Anterior cingulate cortex (tissue), 58 donors: ENCODE measurements around the gene GTF3C1.

Source experiments
- DNase-seq, 58 donors: peaks; one replicate each; lab custom pipeline; 2025; lab: John Stamatoyannopoulos, UW

The GTF3C1 gene, protein sequence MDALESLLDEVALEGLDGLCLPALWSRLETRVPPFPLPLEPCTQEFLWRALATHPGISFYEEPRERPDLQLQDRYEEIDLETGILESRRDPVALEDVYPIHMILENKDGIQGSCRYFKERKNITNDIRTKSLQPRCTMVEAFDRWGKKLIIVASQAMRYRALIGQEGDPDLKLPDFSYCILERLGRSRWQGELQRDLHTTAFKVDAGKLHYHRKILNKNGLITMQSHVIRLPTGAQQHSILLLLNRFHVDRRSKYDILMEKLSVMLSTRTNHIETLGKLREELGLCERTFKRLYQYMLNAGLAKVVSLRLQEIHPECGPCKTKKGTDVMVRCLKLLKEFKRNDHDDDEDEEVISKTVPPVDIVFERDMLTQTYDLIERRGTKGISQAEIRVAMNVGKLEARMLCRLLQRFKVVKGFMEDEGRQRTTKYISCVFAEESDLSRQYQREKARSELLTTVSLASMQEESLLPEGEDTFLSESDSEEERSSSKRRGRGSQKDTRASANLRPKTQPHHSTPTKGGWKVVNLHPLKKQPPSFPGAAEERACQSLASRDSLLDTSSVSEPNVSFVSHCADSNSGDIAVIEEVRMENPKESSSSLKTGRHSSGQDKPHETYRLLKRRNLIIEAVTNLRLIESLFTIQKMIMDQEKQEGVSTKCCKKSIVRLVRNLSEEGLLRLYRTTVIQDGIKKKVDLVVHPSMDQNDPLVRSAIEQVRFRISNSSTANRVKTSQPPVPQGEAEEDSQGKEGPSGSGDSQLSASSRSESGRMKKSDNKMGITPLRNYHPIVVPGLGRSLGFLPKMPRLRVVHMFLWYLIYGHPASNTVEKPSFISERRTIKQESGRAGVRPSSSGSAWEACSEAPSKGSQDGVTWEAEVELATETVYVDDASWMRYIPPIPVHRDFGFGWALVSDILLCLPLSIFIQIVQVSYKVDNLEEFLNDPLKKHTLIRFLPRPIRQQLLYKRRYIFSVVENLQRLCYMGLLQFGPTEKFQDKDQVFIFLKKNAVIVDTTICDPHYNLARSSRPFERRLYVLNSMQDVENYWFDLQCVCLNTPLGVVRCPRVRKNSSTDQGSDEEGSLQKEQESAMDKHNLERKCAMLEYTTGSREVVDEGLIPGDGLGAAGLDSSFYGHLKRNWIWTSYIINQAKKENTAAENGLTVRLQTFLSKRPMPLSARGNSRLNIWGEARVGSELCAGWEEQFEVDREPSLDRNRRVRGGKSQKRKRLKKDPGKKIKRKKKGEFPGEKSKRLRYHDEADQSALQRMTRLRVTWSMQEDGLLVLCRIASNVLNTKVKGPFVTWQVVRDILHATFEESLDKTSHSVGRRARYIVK (N-terminal part only)

DNA sequence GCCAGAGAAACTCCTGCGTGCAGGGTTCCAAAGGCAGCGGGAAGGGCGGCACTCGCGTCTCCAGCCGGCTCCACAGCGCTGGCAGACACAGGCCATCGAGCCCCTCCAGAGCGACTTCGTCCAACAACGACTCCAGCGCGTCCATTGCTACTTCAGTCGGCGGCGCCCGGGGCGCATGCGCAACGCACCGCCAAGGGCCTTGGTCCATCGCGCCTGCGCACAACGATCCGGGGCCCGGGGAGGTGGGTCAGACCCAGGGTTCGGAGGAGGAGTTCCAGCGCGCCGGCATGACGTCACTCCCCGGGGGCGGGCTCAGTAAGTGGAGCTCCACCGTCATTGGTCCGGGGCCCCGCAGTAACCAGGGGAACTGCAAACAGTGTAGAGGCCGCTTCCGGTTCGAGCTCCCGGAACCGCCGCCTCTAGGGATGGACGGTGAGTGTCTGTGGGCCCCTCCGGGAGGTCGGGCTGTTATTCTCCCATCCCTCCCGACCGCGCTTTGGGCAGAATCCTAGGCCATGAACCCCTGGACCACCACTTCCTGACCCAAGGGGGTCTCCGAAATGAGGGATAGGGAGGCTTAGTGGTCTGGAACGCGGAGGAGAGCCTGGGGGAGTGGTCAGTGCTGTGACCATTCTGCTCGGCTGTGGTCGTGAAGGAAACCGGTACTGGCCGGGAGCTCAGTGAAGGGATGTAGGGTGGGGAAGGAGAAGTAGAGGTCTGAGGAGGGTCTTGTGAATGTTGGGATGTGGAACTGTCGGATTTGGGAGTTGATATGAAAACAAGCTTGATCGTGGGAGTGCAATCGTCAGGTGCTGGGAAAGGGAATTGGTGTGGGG is at the start of gene GTF3C1, which contains the start of gene KATNIP:
TSS of gene GTF3C1 (minus strand) at position 168 of the 836 bp plus-strand sequence. CDS start at position 145, 23 bp downstream.
TSS of gene KATNIP (plus strand) at position 399 of the 836 bp plus-strand sequence. CDS start at position 426, 27 bp downstream.
- peak; percentile 96 to 100 (median 99) for DNase-seq

DNA sequence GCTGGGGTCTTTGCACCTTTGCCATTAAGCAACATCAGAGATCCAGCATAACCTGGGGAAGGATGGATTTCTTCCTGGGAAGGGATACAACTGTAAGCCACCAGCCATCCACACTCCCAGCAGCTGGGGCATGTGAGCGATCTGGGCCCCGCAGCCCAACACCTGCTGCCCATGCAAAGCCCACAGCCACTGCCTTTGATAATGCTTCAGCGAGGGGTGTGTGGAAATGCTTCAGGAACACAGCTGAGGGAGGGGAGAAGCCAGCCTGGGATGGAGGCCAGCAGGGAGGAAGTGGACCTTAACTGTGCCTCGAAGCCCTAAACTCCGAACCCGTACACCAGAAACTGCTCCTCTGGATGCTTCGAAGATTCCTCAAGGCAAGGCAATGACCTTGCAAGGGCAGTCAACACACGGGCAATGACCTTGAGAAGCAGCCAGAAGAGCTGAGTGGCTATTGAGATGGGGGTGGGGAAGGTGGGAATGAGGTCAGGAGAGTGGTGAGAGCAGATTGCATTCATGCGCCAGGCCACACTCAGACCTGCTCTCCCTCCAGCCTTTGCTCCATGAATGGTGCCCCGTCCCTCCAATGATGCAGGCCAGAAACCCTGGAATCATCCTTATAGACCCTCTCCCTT is 49.3 kb upstream of the GTF3C1 start:
- no peak for DNase-seq

DNA sequence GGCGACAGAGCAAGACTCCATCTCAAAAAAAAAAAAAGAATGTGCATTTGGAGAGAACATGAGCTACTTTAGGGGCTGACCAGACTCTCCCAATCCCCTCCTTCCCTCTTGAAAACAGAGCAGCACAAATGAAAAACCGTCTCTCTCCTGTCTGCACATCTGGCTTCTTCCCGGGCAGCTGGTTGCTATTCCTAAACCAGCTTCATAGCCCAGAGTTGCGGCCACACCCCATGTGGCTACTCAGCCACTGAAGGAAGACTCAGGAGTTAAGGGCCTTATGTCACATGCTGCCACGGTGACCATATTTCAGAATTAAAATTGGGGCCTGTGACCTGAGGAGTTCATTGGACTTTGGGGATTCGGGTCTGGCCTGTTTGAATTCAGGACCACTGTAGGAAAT is 48.5 kb upstream of the GTF3C1 start:
- DNase-seq, result no peak

DNA sequence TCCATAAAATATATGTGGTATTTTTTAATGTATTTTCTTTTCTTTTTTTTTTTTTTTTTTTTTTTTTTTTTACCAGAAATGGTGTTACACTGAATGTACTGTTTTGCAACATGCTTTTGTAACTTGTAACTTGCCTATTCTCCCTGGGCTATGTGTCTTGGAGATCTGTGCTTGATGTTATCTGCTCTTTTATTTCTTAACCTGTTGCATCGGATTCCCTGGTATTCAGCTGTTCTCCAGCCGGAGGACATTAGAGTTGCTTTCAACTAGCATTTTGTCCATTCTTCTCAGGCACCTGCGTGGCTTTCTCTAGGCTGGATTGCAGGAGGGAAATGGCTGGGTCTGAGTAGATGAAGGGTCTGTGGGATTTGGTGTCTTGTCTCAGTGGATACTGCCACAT is 47.6 kb upstream of the GTF3C1 start:
- DNase-seq, result no peak

DNA sequence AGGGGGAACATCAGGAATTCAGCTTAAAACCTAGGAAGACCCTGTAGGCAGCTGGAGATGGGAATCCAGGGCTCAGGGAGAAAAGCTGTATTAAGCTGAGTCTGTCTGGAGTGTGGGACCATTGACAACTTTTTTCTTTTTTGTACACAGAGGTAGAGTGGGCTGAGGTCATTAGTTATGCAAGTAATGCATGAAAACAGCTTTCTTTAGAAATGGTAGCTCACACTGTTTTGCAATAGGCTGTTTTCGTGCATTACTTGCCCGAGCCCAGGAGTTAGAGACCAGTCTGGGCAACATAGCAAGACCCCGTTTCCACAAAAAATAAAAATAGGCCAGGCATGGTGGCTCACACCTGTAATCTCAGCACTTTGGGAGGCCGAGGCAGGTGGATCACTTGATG is 46.7 kb upstream of the GTF3C1 start:
- DNase-seq, result no peak

DNA sequence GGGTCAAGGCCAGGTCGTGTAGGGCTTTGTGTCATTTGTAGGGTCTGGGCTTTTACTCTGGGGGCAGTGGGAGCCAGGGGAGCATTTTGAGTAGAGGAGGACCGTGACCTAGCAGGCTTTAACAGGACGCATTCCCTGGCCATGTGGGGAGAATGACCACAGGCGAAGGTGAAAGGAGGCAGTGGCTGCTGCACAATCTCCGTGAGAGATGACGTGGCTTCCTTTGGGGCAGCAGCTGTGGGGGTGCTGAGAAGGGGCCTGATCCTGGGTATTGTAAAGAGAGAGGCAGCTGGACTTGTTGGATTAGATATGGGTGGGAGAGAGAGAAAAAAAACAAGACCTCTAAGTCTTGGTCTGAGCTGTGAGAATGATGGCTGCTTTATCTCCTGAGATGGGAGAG is 46.3 kb upstream of the GTF3C1 start:
- DNase-seq, result no peak

DNA sequence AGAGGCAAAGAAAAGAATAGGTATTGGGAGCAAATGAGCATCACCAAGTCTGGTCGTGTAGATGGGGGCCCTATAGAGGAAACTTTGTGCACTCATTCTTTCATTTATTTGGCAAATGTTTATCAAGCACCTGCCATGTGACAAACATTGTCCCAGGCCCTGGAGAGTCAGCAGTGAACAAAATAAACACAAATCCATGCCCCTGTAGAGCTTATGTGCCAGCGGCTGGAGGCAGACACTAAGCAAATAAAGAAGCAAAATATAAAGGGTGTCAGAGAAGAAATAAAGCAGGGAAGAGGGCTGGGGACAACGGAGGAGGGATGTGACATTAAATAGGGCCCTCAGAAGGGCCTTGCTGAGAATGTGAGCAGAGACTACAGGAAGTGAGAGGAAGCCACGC is 45.8 kb upstream of the GTF3C1 start:
- no peak for DNase-seq

DNA sequence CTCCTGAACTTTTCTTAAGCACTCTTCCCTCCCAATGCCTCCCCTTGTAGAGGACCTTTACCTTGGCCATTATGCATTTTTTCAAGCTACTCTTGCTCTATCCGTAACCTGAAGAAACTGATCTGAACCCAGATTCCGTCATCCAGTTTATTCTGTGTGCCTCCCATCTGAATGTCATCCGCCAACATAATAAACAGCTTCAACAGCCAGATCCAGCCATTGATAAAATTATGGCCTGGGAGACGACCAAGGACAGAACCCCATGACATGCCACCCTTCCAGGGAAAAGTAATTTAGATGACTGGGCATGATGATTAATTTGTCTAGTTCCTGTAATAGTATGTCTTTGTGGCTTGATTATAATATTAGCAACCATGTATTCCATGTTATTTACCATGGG is 42.1 kb upstream of the GTF3C1 start:
- no peak for DNase-seq

DNA sequence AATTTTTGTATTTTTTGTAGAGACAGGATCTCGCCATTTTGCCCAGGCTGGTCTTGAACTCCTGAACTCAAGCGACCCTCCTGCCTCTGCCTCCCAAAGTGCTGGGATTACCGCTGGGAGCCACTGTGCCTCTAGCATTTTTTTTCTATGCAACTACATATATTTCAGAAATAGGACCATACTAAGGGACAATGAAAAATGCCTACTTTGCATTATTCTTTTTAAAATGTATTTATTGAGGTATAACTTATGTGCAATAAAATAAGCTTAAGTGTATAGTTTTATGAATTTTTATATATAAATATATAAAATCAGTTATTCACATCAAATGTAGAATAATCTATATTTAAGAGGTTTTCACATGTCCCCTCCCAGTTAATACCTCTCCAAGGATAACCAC is 38.3 kb upstream of the GTF3C1 start:
- no peak for DNase-seq

DNA sequence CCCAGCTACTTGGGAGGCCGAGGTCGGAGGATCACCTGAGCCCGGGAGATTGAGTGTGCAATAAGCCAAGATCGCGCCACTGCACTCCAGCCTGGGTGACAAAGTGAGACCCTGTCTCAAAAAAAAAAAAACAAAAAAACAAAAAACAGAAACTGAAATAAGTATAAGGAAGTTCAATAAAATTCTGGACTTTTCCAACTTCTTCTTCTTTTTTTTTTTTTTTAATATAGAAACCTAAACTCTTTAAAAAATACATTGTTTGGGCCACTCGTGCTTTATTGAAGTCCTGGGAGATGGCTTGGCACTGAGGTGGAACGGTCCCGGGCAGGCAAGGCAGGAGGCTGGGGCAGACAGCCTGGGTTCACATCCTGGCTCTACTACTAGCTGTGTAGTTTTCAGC is 37.0 kb upstream of the GTF3C1 start:
- no peak for DNase-seq

DNA sequence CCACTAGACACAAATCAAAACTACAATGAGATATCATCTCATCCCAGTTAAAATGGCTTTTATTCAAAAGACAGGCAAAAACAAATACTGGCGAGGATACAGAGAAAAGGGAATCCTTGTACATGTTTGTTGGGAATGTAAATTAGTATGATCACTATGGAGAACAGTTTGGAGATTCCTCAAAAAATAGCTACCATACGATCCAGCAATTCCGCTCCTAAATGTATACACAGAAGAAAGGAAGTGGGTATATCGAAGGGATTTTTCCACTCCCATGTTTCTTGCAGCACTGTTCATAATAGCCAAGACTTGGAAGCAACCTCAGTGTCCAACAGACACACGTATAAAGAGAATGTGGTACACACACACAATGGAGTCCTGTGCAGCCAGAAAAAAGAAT is 35.5 kb upstream of the GTF3C1 start:
- DNase-seq, result no peak

DNA sequence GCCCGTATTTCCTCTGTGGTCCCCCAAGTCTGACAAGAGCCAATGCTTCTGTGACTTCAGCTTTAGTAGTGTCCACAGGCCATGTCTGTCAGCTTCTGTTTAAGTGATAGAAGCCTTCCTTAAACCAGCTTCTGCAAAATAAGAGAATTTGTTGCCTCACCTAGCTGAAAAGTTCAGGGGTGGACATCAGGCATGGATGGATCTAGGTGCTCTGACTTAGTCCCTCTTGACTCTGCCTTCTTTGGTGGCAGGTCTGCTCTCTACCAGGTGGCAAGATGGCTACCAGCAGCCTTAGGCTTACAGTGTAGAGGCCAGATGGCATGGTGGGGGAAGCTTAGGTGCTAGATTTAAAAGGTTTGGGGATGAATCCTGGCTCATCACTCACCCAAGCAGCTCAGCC is 33.9 kb upstream of the GTF3C1 start:
- no peak for DNase-seq

DNA sequence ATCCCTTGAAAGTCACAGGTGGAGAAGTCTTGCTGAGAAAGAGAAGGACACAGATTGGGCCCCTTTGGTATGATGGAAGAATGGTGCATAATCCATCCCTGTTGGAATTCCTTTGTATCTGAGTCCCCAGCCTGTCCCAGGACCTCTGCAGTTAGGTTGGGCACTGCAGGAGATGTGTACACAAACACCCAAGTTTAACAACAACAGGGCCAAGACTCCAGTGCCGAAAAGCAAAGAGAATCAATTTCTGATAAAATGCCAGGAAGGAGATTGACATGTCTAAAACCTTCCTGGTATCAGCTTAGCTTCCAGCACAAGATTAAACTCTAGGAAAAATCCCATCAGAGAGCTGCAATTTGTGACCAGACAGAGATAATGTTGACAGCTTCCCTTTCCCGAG is 33.2 kb upstream of the GTF3C1 start:
- no peak for DNase-seq

DNA sequence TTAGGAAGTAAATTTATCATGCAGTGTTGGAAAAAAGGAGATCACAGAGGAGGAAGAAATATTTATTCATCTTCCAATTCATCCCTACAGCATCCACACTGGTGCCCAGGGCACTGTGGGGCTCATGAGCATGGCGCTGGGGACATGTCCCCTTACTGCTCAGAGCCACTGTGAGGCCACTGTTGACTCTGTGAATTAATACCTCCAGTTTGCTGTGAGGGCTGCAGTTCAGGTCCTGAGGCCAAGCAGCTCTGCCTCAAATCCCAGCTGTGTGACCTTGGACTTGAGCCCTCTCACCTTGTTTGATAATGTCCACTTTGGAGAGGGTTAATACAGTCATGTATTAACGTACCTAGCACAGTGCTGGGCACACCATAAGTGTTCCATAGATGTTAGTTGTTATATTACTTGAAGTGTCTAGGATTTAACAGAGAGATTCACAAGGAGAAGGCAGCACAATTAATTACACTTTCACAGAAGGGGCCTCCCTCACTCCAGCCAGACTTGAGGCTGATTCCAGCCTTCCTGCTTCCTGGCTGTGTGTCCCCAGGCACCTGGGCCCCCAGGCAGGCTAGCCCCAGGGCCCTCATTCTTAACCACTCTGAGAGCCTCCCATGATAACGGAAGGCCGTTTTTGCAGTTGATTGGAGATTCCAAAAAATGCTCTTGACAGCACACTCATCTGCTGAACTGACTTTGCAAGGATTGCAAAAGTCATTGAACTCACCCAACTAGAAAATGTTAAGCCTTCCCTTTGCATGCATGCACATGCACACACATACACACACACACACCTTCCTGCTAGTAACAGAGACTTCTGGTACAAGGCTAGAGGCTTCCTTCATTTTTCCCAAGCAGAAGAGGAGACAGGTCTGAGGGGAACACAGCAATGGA is 29.6 kb upstream of the GTF3C1 start:
- DNase-seq, result no peak

DNA sequence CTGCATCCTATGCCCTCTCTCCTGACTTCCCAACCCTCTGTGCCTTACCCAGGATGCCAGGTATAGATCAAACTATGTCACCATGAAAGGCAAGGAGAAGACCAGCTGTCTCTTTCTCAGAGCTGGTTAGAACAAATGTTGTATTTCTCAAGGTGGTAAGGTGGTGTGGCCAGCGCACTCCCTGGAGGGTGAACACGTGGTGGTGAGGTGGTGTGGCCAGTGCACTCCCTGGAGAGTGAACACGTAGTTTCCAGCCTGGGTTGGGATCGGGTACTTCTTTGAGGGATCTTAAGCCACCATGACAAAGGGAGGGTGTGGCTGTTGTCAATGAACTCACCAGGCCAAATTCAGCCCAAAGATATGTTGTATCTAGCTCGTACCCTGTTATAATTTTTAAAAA is 27.0 kb upstream of the GTF3C1 start:
- DNase-seq, result no peak

DNA sequence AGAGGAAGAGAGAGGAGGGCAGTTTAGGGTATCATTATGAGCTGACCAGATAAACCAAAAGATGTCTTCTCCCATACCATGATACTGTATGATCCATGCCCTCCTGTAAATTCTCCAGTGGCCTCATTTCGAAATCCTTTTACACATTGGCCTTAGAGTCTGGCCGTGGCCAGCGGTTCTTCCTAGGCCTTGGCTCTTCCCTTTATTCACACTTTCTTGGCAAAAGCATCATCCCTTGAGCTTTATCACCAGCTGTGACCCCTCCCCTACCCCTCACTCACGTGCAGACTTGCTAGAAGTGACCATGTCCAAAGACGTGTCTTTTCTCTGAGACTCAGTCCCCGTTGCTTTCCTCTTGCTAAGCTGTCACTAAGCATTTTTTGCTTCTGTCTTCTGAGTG is 23.0 kb upstream of the GTF3C1 start:
- DNase-seq, result no peak

DNA sequence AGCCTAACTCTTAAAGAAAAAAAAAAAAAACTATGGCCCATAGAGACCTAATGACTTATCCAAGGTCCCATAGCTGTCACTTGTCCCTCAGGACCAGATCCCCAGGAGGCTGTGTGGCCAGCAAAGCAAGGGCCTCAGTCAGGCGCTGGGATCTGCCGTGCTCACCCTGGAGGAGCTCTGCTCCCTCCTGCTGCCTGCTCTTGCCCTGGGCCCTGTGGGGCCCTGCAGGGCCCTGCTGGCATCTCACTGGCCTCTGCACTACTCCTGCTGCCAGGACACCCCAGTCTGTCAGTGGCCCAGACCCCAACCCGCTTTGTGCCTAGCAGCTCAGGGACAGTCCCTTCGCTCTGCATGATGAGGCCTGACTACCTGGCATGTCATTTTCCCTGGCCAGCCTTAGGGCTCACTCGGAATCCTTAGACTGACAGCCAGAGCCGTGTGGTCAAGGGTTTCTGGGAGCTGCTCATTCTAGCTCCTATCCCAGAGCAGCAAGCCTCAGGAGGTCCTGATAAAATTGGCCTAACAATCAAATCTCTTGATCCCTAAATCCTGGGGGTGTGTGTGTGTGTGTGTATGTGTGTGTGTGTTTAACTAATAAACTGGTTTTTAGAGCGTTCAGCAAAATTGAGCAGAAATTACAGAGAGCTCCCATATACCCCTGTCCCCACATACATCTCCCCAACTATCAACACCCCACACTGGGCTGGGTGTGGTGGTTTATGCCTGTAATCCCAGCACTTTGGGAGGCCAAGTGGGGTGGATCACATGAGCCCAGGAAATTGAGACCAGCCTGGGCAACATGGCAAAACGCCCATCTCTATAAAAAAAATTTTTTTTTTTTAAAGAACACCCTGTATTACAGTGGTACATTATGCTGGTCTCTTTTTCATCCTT is 22.0 kb upstream of the GTF3C1 start:
- DNase-seq, result no peak
